Activated B cell treated with CpG ODN at 0.5 μM for 24 hours (primary cell): ENCODE measurements around the gene AUTS2. TPM values are rescaled to one million over a fixed set of nuclear protein-coding genes. Genes with fewer than 3 reads are reported as not detected.
"Not testable (repeated sequence)": the region's sequence is repeated elsewhere in the genome, so short reads cannot be mapped to it uniquely, and the experiment has no call there.

Source experiments
- ATAC-seq: fragments of 200-7000 bp; cut with Tn5 transposase; one replicate; pipeline ENCODE4 v1.10.0; 2021; ENCODE audit warnings: low read depth, mild to moderate bottlenecking, moderate library complexity
- CTCF ChIA-PET: fragments of 350-600 bp; sonication (Branson Sonifier 250); formaldehyde crosslinking; loops from one replicate; lab custom pipeline; 2021; ENCODE audit warnings: antibody characterized with exemption; lab: Charles Lee
- POLR2A ChIA-PET: fragments of 350-600 bp; sonication (Branson Sonifier 250); formaldehyde crosslinking; loops from one replicate; lab custom pipeline; 2021; ENCODE audit warnings: antibody characterized with exemption; lab: Charles Lee
- DNase-seq: peaks from one replicate; pipeline ENCODE4 v3.0.0; 2022
- H3K27ac Mint-ChIP-seq: one replicate; pipeline ENCODE4 v1.8.0; 2020; ENCODE audit warnings: mixed read lengths
- H3K27me3 Mint-ChIP-seq: one replicate; pipeline ENCODE4 v1.8.0; 2021; ENCODE audit warnings: mixed read lengths
- H3K36me3 Mint-ChIP-seq: one replicate; pipeline ENCODE4 v1.8.0; 2021; ENCODE audit warnings: low read depth, mixed read lengths
- H3K4me1 Mint-ChIP-seq: one replicate; pipeline ENCODE4 v1.8.0; 2021; ENCODE audit warnings: mixed read lengths
- H3K4me3 Mint-ChIP-seq: one replicate; pipeline ENCODE4 v1.8.0; 2020; ENCODE audit warnings: mild to moderate bottlenecking, mixed read lengths
- H3K9me3 Mint-ChIP-seq: one replicate; pipeline ENCODE4 v1.8.0; 2020; ENCODE audit warnings: mixed read lengths
- intact Hi-C: fragments of 100-400 bp; cut with micrococcal nuclease; formaldehyde crosslinking; loops from one replicate; pipeline ENCODE4 v1.15.1; 2024
- total RNA-seq: library from RNA; stranded (reverse); gene quantifications from 2 replicates; pipeline ENCODE4 v1.2.3, GENCODE V29; 2022
- TF ChIP-seq, protein P1 (sequence below): fragments of 200-600 bp; IDR thresholded peaks from one replicate; pipeline ENCODE4 v1.8.0; 2022; ENCODE audit warnings: antibody characterized with exemption, mild to moderate bottlenecking

The AUTS2 gene
- total RNA-seq, 1 donor from 2014 or later = 15.9 TPM

- H3K27me3 Mint-ChIP-seq = no peaks in the 10 kb centered on the region
- CTCF ChIA-PET = no interaction called here
- TF ChIP-seq, protein P1, sequence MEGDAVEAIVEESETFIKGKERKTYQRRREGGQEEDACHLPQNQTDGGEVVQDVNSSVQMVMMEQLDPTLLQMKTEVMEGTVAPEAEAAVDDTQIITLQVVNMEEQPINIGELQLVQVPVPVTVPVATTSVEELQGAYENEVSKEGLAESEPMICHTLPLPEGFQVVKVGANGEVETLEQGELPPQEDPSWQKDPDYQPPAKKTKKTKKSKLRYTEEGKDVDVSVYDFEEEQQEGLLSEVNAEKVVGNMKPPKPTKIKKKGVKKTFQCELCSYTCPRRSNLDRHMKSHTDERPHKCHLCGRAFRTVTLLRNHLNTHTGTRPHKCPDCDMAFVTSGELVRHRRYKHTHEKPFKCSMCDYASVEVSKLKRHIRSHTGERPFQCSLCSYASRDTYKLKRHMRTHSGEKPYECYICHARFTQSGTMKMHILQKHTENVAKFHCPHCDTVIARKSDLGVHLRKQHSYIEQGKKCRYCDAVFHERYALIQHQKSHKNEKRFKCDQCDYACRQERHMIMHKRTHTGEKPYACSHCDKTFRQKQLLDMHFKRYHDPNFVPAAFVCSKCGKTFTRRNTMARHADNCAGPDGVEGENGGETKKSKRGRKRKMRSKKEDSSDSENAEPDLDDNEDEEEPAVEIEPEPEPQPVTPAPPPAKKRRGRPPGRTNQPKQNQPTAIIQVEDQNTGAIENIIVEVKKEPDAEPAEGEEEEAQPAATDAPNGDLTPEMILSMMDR = no peak
- DNase-seq (no peak), ATAC-seq (no peak)
- POLR2A ChIA-PET = interaction anchor here (0.6 kb wide), 1 partner anchor 44 kb away, joined by 4 read pairs; no protein-coding TSS in a partner anchor
- H3K4me1 Mint-ChIP-seq = peaks cover 2% of the 10 kb centered on the region
- H3K4me3 Mint-ChIP-seq = no peak overlapping the region
- intact Hi-C loops = no loop called here
- no peak overlapping the region for H3K27ac Mint-ChIP-seq
- no peaks in the 10 kb centered on the region for H3K9me3 Mint-ChIP-seq
- no peaks in the 10 kb centered on the region for H3K36me3 Mint-ChIP-seq
These were observed 182.1 kb downstream of the AUTS2 start for GRCh38 chr7:69780379-69780778.

DNA sequence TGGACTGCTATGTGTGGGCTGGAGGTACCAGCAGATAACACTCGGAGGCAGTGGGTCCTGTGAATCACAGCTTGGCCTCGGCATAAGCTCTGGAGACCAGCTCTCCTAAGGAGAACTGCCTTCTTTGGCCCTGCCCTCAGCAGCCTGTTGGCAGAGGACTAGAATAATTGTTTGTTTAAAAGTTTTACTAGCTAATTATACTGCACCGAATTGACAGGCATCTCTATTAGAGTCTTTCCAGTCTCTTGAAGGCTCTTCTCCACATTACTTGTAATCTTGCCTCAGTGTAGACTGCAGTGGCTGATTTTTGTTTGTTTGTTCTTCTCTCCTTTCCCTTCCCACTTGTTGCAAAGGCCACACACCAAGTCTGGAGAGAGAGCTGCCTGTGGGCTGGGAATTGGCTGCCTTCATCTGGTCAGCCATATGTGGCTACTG is 183.2 kb downstream of the AUTS2 start:
- no peaks in the 10 kb centered on the region for H3K36me3 Mint-ChIP-seq
- H3K4me3 Mint-ChIP-seq = no peak overlapping the region
- TF ChIP-seq, protein P1 = no peak
- H3K4me1 Mint-ChIP-seq = peaks cover 2% of the 10 kb centered on the region
- intact Hi-C loops = no loop called here
- ChIA-PET CTCF (no interaction called here), POLR2A (interaction anchor here (1.0 kb wide), 1 partner anchor 10 kb away, joined by 4 read pairs; no protein-coding TSS in a partner anchor)
- no peak for ATAC-seq
- no peak overlapping the region for H3K27ac Mint-ChIP-seq
- no peaks in the 10 kb centered on the region for H3K9me3 Mint-ChIP-seq
- H3K27me3 Mint-ChIP-seq = no peaks in the 10 kb centered on the region
- no peak for DNase-seq

DNA sequence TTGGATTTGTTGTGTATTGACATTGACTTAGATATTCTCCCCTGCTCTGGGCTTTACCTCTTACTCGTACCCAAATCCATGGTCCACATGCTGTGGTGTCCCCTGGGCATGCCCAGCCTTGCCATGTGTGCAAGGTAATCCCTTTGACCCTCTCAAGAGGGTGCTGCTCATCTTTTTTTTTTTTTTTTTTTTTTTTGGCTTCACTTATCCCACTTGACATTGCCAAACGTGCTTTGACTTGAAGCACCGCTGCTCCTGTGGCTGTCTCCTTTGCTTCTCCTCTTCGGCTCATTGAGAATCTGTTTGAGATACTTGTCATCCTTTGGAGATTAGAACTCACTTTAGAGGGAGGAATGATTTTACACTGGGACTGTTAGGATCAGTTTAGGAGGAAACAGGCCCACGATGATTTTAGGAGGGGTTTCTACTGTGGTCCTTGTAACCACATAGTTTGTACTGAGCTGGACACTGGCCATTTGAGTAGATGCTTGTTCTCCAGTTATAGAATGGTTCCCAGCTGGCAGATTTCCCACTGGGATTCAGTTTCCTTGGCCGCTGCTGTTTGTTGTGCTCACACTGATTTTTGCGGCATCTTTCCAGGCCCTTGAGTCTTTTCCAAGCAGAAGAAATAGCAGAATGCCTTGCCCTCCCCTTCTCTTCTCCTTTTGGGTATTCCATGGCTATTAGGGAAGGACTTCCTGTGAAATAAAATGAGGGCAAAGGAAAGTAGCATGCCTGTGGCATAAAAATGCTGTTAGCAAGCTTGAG is 184.8 kb downstream of the AUTS2 start:
- TF ChIP-seq, protein P1 = no peak
- Mint-ChIP-seq H3K9me3 (no peaks in the 10 kb centered on the region), H3K27ac (no peak overlapping the region), H3K4me3 (no peak overlapping the region), H3K36me3 (no peaks in the 10 kb centered on the region), H3K27me3 (no peaks in the 10 kb centered on the region), H3K4me1 (peaks cover 2% of the 10 kb centered on the region)
- intact Hi-C loops = no loop called here
- DNase-seq (no peak), ATAC-seq (no peak)
- ChIA-PET CTCF (no interaction called here), POLR2A (no interaction called here)

- DNase-seq, intact Hi-C loops, ATAC-seq, H3K9me3 Mint-ChIP-seq, H3K4me3 Mint-ChIP-seq, H3K27me3 Mint-ChIP-seq, H3K36me3 Mint-ChIP-seq, POLR2A ChIA-PET, CTCF ChIA-PET, H3K4me1 Mint-ChIP-seq, H3K27ac Mint-ChIP-seq: not testable (repeated sequence)
These were observed 187.9 kb downstream of the AUTS2 start for GRCh38 chr7:69786130-69786529.

DNA sequence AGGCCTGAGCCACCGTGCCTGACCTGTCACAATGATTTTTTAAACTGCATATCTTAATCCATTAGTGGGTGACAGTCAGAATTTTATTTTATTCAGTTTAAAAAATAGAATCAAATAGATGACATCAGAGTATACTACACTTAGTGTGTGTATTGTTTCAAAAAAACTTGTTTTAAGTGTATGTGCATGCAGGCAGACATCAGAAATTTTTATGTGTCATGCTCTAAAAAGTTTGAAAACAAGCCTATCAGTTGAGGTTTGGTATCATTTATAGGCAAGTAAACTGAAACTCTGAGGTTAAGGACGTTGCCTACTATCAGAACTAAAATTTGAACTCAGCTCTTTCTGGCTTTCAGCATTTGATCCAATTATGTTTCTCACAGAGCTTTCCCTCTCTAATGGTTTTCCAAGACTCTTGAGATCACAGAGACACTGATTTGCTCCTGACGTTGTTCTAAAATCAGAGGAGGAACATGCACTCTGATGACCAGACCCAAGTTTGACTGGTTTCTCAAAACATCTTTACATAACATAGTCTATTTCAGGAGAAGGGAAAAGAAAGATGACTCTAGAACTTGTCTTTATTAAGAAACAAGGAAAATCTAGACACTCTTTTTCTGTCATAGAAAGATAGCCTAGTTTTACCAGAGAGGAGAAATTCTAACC is 188.6 kb downstream of the AUTS2 start:
- DNase-seq (no peak), ATAC-seq (no peak)
- Mint-ChIP-seq H3K27me3 (no peaks in the 10 kb centered on the region), H3K27ac (no peak overlapping the region), H3K4me3 (no peak overlapping the region), H3K36me3 (no peaks in the 10 kb centered on the region), H3K4me1 (no peaks in the 10 kb centered on the region), H3K9me3 (no peaks in the 10 kb centered on the region)
- POLR2A ChIA-PET = no interaction called here
- intact Hi-C loops = no loop called here
- TF ChIP-seq, protein P1 = no peak
- CTCF ChIA-PET = no interaction called here
